ENCODE results near the gene FUNDC2.

The FUNDC2 gene

DNA sequence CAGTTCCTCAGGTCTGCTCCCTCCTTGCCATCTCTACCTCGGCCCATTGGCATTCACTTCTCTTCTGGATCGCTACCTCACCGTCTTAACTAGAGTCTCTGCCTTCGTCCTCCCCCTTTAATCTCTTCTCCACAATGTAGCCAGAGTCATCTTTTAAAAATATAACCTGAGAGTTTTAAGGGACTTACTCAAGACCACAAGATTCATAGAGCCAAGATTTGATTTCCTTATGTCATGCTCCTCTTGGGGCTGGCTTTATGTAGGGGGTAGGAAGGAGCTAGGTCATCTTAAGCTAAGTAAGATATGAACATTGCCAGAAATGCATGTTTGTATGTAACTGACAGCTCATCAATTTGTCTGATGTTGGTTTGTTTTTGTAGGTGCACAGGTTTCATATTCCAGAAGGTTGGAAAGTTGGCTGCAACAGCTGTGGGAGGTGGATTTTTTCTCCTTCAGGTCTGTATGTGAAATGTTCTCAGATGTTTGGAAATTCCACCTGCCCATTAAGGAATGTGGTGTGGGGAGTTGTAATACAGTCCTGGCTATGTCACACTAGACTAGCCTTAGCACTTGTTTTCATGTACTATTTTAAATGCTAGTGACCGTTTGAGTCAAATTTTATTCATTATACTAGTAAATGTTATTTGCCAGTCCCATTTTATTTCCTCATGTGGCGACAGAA, 19.6 kb downstream of the FUNDC2 start:
- no peaks in the 10 kb centered on the region for H3K36me3 ChIP-seq
- no peaks in the 10 kb centered on the region for H3K9me3 ChIP-seq
- H3K4me1 ChIP-seq (ENCODE audit: control insufficient read depth in 1 of 2, insufficient read depth in 1 of 2, low read depth in 1 of 2, low read length in 1 of 2) = no peaks in the 10 kb centered on the region
- no peak for TF ChIP-seq CTCF (IDR thresholded peaks at IDR 0.05)
- no peak overlapping the region for H3K4me3 ChIP-seq (ENCODE audit: low read depth in 1 of 2, low read length in 1 of 2)
- no peaks in the 10 kb centered on the region for H3K27me3 ChIP-seq
- no peak overlapping the region for H3K27ac ChIP-seq

DNA sequence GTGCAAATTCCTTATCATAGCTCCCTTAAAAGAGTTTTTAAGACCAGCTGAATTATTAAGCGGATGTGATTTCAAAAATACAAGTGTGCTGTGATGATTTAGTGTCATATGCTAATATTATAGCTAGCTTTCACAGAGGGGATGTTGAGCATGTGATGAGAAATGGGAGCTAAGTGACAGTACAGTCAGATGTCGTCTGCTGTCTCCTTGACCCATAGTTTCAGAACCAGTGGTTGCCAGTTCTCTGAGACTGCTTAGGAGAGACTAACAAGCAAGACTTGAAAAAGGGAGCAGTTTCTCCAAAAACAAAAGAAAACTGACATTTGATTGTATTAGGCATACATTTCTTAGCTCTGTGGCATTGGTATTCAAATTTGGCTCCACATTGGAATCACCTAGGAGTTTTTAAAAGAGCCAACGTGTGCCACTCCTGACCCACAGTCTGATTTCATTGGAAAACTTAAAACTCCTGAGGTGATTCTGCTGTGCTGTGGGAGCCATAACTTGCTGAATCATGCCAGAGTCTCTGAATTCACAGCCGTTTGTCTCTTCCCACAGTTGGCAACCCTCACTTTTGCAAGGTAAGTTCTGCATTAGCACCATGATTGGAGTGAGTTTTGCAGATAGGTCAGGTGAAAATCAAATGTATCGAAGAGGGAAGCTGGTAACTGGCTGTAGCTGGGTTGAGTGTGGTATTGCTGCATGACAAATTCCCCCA, 20.3 kb downstream of the FUNDC2 start:
- Histone ChIP-seq H3K4me1 (ENCODE audit: control insufficient read depth in 1 of 2, insufficient read depth in 1 of 2, low read depth in 1 of 2, low read length in 1 of 2) (no peaks in the 10 kb centered on the region), H3K9me3 (no peaks in the 10 kb centered on the region), H3K27ac (no peak overlapping the region), H3K27me3 (no peaks in the 10 kb centered on the region), H3K4me3 (ENCODE audit: low read depth in 1 of 2, low read length in 1 of 2) (no peak overlapping the region), H3K36me3 (no peaks in the 10 kb centered on the region)
- TF ChIP-seq CTCF (IDR thresholded peaks at IDR 0.05) = no peak

DNA sequence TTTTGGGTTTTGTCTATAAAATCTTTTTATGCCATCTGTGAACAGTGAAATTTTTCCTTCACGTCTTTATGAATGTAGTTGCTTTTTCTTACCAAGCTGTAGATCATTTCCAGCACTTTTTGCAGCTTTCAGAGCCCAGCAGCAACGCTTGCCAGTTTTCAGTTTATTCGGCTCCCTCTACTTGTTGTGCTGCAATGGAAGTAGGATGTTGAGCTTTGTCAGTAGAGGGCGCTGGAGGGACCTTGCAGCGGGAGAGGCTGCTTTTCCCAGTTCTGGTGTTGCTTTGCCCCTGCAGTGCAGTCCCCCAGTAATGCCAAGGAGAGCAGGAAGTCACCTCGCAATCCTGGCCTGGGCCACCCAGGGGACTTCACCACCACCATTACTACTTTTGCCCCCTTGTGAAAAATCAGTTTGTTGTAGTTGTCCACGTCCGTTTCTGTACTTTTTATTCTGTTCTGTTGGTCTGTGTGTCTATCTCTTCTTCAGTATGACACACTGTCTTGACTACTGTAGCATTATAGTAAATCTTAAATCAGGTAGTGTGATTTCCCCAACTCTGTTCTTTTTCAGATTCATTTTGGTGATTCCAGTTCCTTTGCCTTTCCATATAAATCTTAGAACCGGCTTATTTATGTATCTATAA, 22.5 kb downstream of the FUNDC2 start:
- Histone ChIP-seq H3K36me3 (no peaks in the 10 kb centered on the region), H3K27me3 (no peaks in the 10 kb centered on the region), H3K27ac (no peak overlapping the region), H3K4me1 (ENCODE audit: control insufficient read depth in 1 of 2, insufficient read depth in 1 of 2, low read depth in 1 of 2, low read length in 1 of 2) (no peaks in the 10 kb centered on the region), H3K9me3 (no peaks in the 10 kb centered on the region), H3K4me3 (ENCODE audit: low read depth in 1 of 2, low read length in 1 of 2) (no peak overlapping the region)
- TF ChIP-seq CTCF (IDR thresholded peaks at IDR 0.05) = peak; percentile 41

DNA sequence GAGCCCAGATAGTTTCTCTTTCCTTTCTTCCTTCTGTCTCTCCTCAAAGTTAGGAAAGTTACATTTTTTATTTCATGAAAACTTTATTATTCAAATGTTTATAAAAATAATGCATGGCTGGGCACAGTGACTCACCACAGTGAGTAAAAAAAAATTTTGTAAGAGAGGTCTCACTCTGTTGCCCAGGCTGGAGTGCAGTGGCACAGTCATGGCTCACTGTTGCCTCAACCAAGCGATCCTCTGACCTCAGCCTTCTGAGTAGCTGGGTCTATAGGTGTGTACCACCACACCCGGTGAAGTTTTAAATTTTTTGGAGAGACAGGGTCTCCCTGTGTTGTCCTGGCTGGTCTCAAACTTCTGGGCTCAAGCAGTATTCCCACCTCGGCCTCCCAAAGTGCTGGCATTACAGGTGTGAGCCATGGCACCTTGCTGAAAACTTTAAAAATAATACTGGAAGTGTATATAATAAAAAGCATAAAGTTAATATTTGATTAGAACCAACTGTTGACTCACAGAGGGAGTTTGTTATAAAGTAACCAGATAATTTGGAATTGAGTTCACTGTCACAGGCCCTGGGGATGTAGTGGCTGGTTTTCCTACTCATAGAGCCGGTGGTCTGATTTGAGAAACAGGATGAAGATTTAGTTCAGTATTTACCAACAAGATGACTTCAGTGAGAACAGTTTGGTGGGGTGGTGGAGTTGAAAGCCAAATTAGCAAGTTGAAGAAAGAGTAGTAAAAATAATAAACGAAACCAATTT, 26.3 kb downstream of the FUNDC2 start:
- H3K27me3 ChIP-seq = no peaks in the 10 kb centered on the region
- no peak overlapping the region for H3K4me3 ChIP-seq (ENCODE audit: low read depth in 1 of 2, low read length in 1 of 2)
- no peak overlapping the region for H3K27ac ChIP-seq
- TF ChIP-seq CTCF (IDR thresholded peaks at IDR 0.05) = no peak
- H3K36me3 ChIP-seq = no peaks in the 10 kb centered on the region
- H3K4me1 ChIP-seq (ENCODE audit: control insufficient read depth in 1 of 2, insufficient read depth in 1 of 2, low read depth in 1 of 2, low read length in 1 of 2) = peaks cover 6 to 7% of the 10 kb centered on the region in 2 experiments
- H3K9me3 ChIP-seq = no peaks in the 10 kb centered on the region

GRCh38 chrX:155053656-155054055, 27.0 kb downstream of the FUNDC2 start:
- no peak for TF ChIP-seq CTCF (IDR thresholded peaks at IDR 0.05)
- no peaks in the 10 kb centered on the region for H3K9me3 ChIP-seq

More at GRCh38 chrX:155053656-155054055, 27.0 kb downstream of the FUNDC2 start:
- no peak overlapping the region for H3K27ac ChIP-seq
- no peaks in the 10 kb centered on the region for H3K36me3 ChIP-seq
- no peaks in the 10 kb centered on the region for H3K27me3 ChIP-seq
- H3K4me1 ChIP-seq (ENCODE audit: control insufficient read depth in 1 of 2, insufficient read depth in 1 of 2, low read depth in 1 of 2, low read length in 1 of 2) = peaks cover 6 to 7% of the 10 kb centered on the region in 2 experiments
- H3K4me3 ChIP-seq (ENCODE audit: low read depth in 1 of 2, low read length in 1 of 2) = no peak overlapping the region

Data from neutrophil (primary cell).